GM23338 (cell line): ENCODE results near the gene CTU2. TPM values are rescaled to one million over a fixed set of nuclear protein-coding genes. Genes with fewer than 3 reads are reported as not detected.

Experiments used
- ATAC-seq: fragments of 200-7000 bp; cut with Tn5 transposase; 3 replicates; pipeline ENCODE4 v1.9.1; 2020
- DNase-seq: peaks from one replicate; pipeline ENCODE4 v3.0.0-alpha.2; 2015; ENCODE audit warnings: low spot score
- H2AFZ ChIP-seq: fragments of 200-600 bp; sonication (generic); 2 replicates; pipeline ENCODE4 v1.8.0; 2016; ENCODE audit warnings: antibody characterized with exemption, mild to moderate bottlenecking, moderate library complexity
- H3F3A ChIP-seq: fragments of 200-600 bp; sonication (generic); replicated peaks from 2 replicates; pipeline ENCODE4 v1.8.0; 2017; ENCODE audit warnings: antibody characterized with exemption, mixed run types, low read depth
- H3K27ac ChIP-seq: fragments of 200-600 bp; sonication (generic); 2 replicates; pipeline ENCODE4 v1.6.1; 2016; ENCODE audit warnings: low read depth
- H3K27me3 ChIP-seq: fragments of 200-600 bp; sonication (generic); 2 replicates; pipeline ENCODE4 v1.8.0; 2016; ENCODE audit warnings: mild to moderate bottlenecking, mixed run types, moderate library complexity; ENCODE audit not compliant: insufficient read depth
- H3K36me3 ChIP-seq: fragments of 200-600 bp; sonication (generic); 2 replicates; pipeline ENCODE4 v1.8.0; 2016; ENCODE audit warnings: mild to moderate bottlenecking; ENCODE audit not compliant: insufficient read depth
- H3K4me1 ChIP-seq: fragments of 200-600 bp; sonication (generic); 2 replicates; pipeline ENCODE4 v1.8.0; 2016; ENCODE audit warnings: mild to moderate bottlenecking, moderate library complexity; ENCODE audit not compliant: insufficient read depth
- H3K4me2 ChIP-seq: fragments of 200-600 bp; sonication (generic); 2 replicates; pipeline ENCODE4 v1.7.1; 2017; ENCODE audit warnings: mixed run types
- H3K4me3 ChIP-seq: fragments of 200-600 bp; sonication (generic); 2 replicates; pipeline ENCODE4 v1.6.1; 2016; ENCODE audit warnings: mixed run types
- H3K79me2 ChIP-seq: fragments of 200-600 bp; sonication (generic); replicated peaks from 2 replicates; pipeline ENCODE4 v1.8.0; 2017; ENCODE audit warnings: mild to moderate bottlenecking; ENCODE audit not compliant: insufficient read depth
- H3K9me2 ChIP-seq: fragments of 200-600 bp; sonication (generic); 2 replicates; pipeline ENCODE4 v1.8.0; 2017; ENCODE audit not compliant: insufficient read depth
- H4K20me1 ChIP-seq: fragments of 200-600 bp; sonication (generic); replicated peaks from 2 replicates; pipeline ENCODE4 v1.8.0; 2017; ENCODE audit warnings: mild to moderate bottlenecking; ENCODE audit not compliant: insufficient read depth
- H3K27ac Mint-ChIP-seq: 2 replicates; pipeline ENCODE4 v1.8.0; 2020; ENCODE audit warnings: inconsistent platforms, mild to moderate bottlenecking, moderate library complexity, mixed read lengths
- H3K27me3 Mint-ChIP-seq: 3 replicates; pipeline ENCODE4 v1.8.0; 2022; ENCODE audit warnings: low read depth, mild to moderate bottlenecking, moderate library complexity, mixed read lengths, inconsistent platforms; ENCODE audit not compliant: insufficient read depth, poor library complexity
- H3K36me3 Mint-ChIP-seq: 3 replicates; pipeline ENCODE4 v1.8.0; 2021; ENCODE audit warnings: low read depth, mild to moderate bottlenecking, inconsistent platforms, moderate library complexity, mixed read lengths
- H3K4me1 Mint-ChIP-seq: 3 replicates; pipeline ENCODE4 v1.8.0; 2020; ENCODE audit warnings: mild to moderate bottlenecking, inconsistent platforms, mixed read lengths
- H3K4me3 Mint-ChIP-seq: 3 replicates; pipeline ENCODE4 v1.8.0; 2021; ENCODE audit warnings: moderate library complexity, mild to moderate bottlenecking, inconsistent platforms, mixed read lengths
- H3K9me3 Mint-ChIP-seq: 3 replicates; pipeline ENCODE4 v1.8.0; 2020; ENCODE audit warnings: moderate library complexity, mild to moderate bottlenecking, inconsistent platforms, mixed read lengths
- EZH2phosphoT487 ChIP-seq: fragments of 200-600 bp; sonication (generic); IDR thresholded peaks from one replicate; pipeline ENCODE4 v1.8.1; 2018; ENCODE audit warnings: antibody characterized with exemption; ENCODE audit not compliant: unreplicated experiment
- JUNB ChIP-seq: IDR thresholded peaks from one replicate; pipeline ENCODE4 v1.6.1; 2016; ENCODE audit warnings: antibody characterized with exemption; ENCODE audit not compliant: unreplicated experiment
- NANOG ChIP-seq: IDR thresholded peaks from 2 replicates; pipeline ENCODE4 v1.6.1; 2016; ENCODE audit warnings: antibody characterized with exemption, borderline replicate concordance
- POLR2AphosphoS5 ChIP-seq: IDR thresholded peaks from 2 replicates; pipeline ENCODE4 v1.6.1; 2016; ENCODE audit warnings: antibody characterized with exemption, low read depth
- REST ChIP-seq: IDR thresholded peaks from one replicate; pipeline ENCODE4 v1.6.1; 2018; ENCODE audit warnings: antibody characterized with exemption; ENCODE audit not compliant: unreplicated experiment
- ZNF114 ChIP-seq: fragments of 250-450 bp; sonication (Bioruptor Pico); IDR thresholded peaks from 2 replicates; pipeline ENCODE4 v1.5.0; 2020; ENCODE audit warnings: mild to moderate bottlenecking, moderate library complexity
- polyA plus RNA-seq: library from polyadenylated mRNA; unstranded; fragments of >200 nt; fragmentation: Nextera tagmentation; extraction: Ambion mirVana; gene quantifications from 2 replicates; pipeline ENCODE4 v1.2.1, GENCODE V29; 2016
- total RNA-seq: library from RNA; depleted of rRNA; stranded (reverse); fragments of >200 nt; shearing (Covaris generic); gene quantifications from 2 replicates; pipeline ENCODE4 v1.2.3, GENCODE V29; 2014
- TF ChIP-seq, protein P1 (sequence below): fragments of 250-450 bp; sonication (Bioruptor Pico); IDR thresholded peaks from 2 replicates; pipeline ENCODE4 v1.5.0; 2020; ENCODE audit warnings: mild to moderate bottlenecking, moderate library complexity
- TF ChIP-seq, protein P2 (sequence below): IDR thresholded peaks from 2 replicates; pipeline ENCODE4 v1.6.1; 2016; ENCODE audit warnings: antibody characterized with exemption
- TF ChIP-seq, protein P3 (sequence below), 2 experiments: fragments of 200-600 bp in 1 of 2; sonication (generic) in 1 of 2; conservative IDR thresholded peaks; 2 replicates each; pipeline versions ENCODE4 v1.5.1 to v1.6.1; 2016 to 2017; ENCODE audit warnings: antibody characterized with exemption in 2 of 2, low read depth in 2 of 2, mild to moderate bottlenecking in 2 of 2, moderate library complexity in 1 of 2

Gene CTU2
- total and polyA plus RNA-seq, 2 experiments from 2014 or later, result 22.3 to 25.7 TPM

GRCh38 chr16:88749358-88749757 is 43.1 kb downstream of the CTU2 start (continued):
- no peak for TF ChIP-seq REST

DNA sequence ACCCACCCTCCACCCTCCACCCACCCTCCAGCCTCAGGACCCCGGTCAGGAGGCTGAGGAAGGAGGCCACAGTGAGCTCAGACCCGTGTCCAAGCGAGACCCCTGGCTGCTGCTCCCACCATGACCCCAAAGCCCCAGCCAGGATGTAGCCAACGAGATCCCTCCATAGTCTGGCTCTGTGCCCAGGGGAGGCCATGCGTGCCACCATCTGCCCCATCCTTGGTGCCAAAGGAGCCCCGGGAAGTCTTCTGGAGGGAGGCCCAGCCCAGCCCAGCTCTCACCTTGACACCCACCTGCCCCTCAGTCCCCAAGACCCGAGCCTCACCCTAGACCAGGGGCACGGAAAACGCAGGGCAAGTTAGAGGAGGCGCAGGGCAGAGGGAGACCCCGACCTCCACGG is 44.6 kb downstream of the CTU2 start:
- H3K4me2 ChIP-seq, result no peak overlapping the region
- H3K27ac ChIP-seq, result no peak overlapping the region
- H3K9me2 ChIP-seq, result no peaks in the 10 kb centered on the region
- H3K27ac Mint-ChIP-seq, result no peak overlapping the region
- no peaks in the 10 kb centered on the region for H3K27me3 ChIP-seq
- H3K4me3 Mint-ChIP-seq, result no peak overlapping the region
- H3K79me2 ChIP-seq, result no peaks in the 10 kb centered on the region
- H3K27me3 Mint-ChIP-seq, result peaks cover 5% of the 10 kb centered on the region
- no peaks in the 10 kb centered on the region for H4K20me1 ChIP-seq
- DNase-seq (no peak), ATAC-seq (no peak)
- H3K4me1 Mint-ChIP-seq, result peaks cover 18% of the 10 kb centered on the region
- H3K36me3 Mint-ChIP-seq, result peaks cover 3% of the 10 kb centered on the region; the same call in 1 of the 3 replicates
- no peaks in the 10 kb centered on the region; the same call in 1 of the 2 replicates for H3K4me1 ChIP-seq
- 0 out of 2 replicates have a peak, but pooled peaks cover 10% of the 10 kb centered on the region for H3F3A ChIP-seq
- no peaks in the 10 kb centered on the region for H3K36me3 ChIP-seq
- no peak overlapping the region for H2AFZ ChIP-seq
- H3K4me3 ChIP-seq, result no peak overlapping the region
- H3K9me3 Mint-ChIP-seq, result no peaks in the 10 kb centered on the region
- TF ChIP-seq JUNB (no peak), NANOG (no peak), POLR2AphosphoS5 (no peak), REST (no peak), ZNF114 (no peak), EZH2phosphoT487 (no peak)
- TF ChIP-seq, protein P1, sequence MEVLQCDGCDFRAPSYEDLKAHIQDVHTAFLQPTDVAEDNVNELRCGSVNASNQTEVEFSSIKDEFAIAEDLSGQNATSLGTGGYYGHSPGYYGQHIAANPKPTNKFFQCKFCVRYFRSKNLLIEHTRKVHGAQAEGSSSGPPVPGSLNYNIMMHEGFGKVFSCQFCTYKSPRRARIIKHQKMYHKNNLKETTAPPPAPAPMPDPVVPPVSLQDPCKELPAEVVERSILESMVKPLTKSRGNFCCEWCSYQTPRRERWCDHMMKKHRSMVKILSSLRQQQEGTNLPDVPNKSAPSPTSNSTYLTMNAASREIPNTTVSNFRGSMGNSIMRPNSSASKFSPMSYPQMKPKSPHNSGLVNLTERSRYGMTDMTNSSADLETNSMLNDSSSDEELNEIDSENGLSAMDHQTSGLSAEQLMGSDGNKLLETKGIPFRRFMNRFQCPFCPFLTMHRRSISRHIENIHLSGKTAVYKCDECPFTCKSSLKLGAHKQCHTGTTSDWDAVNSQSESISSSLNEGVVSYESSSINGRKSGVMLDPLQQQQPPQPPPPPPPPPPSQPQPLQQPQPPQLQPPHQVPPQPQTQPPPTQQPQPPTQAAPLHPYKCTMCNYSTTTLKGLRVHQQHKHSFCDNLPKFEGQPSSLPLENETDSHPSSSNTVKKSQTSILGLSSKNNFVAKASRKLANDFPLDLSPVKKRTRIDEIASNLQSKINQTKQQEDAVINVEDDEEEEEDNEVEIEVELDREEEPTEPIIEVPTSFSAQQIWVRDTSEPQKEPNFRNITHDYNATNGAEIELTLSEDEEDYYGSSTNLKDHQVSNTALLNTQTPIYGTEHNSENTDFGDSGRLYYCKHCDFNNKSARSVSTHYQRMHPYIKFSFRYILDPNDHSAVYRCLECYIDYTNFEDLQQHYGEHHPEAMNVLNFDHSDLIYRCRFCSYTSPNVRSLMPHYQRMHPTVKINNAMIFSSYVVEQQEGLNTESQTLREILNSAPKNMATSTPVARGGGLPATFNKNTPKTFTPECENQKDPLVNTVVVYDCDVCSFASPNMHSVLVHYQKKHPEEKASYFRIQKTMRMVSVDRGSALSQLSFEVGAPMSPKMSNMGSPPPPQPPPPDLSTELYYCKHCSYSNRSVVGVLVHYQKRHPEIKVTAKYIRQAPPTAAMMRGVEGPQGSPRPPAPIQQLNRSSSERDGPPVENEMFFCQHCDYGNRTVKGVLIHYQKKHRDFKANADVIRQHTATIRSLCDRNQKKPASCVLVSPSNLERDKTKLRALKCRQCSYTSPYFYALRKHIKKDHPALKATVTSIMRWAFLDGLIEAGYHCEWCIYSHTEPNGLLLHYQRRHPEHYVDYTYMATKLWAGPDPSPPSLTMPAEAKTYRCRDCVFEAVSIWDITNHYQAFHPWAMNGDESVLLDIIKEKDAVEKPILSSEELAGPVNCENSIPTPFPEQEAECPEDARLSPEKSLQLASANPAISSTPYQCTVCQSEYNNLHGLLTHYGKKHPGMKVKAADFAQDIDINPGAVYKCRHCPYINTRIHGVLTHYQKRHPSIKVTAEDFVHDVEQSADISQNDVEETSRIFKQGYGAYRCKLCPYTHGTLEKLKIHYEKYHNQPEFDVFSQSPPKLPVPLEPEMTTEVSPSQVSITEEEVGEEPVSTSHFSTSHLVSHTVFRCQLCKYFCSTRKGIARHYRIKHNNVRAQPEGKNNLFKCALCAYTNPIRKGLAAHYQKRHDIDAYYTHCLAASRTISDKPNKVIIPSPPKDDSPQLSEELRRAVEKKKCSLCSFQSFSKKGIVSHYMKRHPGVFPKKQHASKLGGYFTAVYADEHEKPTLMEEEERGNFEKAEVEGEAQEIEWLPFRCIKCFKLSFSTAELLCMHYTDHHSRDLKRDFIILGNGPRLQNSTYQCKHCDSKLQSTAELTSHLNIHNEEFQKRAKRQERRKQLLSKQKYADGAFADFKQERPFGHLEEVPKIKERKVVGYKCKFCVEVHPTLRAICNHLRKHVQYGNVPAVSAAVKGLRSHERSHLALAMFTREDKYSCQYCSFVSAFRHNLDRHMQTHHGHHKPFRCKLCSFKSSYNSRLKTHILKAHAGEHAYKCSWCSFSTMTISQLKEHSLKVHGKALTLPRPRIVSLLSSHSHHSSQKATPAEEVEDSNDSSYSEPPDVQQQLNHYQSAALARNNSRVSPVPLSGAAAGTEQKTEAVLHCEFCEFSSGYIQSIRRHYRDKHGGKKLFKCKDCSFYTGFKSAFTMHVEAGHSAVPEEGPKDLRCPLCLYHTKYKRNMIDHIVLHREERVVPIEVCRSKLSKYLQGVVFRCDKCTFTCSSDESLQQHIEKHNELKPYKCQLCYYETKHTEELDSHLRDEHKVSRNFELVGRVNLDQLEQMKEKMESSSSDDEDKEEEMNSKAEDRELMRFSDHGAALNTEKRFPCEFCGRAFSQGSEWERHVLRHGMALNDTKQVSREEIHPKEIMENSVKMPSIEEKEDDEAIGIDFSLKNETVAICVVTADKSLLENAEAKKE (CRISPR knock-in tag), result no peak
- TF ChIP-seq, protein P2, sequence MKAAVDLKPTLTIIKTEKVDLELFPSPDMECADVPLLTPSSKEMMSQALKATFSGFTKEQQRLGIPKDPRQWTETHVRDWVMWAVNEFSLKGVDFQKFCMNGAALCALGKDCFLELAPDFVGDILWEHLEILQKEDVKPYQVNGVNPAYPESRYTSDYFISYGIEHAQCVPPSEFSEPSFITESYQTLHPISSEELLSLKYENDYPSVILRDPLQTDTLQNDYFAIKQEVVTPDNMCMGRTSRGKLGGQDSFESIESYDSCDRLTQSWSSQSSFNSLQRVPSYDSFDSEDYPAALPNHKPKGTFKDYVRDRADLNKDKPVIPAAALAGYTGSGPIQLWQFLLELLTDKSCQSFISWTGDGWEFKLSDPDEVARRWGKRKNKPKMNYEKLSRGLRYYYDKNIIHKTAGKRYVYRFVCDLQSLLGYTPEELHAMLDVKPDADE, result no peak
- TF ChIP-seq, protein P3, sequence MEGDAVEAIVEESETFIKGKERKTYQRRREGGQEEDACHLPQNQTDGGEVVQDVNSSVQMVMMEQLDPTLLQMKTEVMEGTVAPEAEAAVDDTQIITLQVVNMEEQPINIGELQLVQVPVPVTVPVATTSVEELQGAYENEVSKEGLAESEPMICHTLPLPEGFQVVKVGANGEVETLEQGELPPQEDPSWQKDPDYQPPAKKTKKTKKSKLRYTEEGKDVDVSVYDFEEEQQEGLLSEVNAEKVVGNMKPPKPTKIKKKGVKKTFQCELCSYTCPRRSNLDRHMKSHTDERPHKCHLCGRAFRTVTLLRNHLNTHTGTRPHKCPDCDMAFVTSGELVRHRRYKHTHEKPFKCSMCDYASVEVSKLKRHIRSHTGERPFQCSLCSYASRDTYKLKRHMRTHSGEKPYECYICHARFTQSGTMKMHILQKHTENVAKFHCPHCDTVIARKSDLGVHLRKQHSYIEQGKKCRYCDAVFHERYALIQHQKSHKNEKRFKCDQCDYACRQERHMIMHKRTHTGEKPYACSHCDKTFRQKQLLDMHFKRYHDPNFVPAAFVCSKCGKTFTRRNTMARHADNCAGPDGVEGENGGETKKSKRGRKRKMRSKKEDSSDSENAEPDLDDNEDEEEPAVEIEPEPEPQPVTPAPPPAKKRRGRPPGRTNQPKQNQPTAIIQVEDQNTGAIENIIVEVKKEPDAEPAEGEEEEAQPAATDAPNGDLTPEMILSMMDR (conservative IDR thresholded peaks at IDR 0.05; ENCODE audit: low read depth in 2 of 2), result no peak
